Fibroblast of lung (primary cell): ENCODE results near the gene MACROD1. TPM values are rescaled to one million over a fixed set of nuclear protein-coding genes. Genes with fewer than 3 reads are reported as not detected.

ENCODE experiments used
- DNase-seq, 2 donors: peaks; one replicate each; pipeline versions ENCODE4 v3.0.0 to v3.0.0-alpha.2; 2010; ENCODE audit warnings: low read depth in 2 of 2
- H2AFZ ChIP-seq: 2 replicates; pipeline ENCODE4 v1.5.1; 2012; ENCODE audit warnings: low read length, control low read depth, inconsistent platforms
- H3K27ac ChIP-seq: 2 replicates; pipeline ENCODE4 v1.5.1; 2011; ENCODE audit warnings: low read length, control low read depth; ENCODE audit not compliant: insufficient read depth
- H3K27me3 ChIP-seq: 2 replicates; pipeline ENCODE4 v1.5.1; 2011; ENCODE audit warnings: mild to moderate bottlenecking, low read length; ENCODE audit not compliant: control insufficient read depth, insufficient read depth
- H3K36me3 ChIP-seq: 2 replicates; pipeline ENCODE4 v1.5.1; 2011; ENCODE audit warnings: low read length; ENCODE audit not compliant: control insufficient read depth, insufficient read depth
- H3K4me1 ChIP-seq: 2 replicates; pipeline ENCODE4 v1.5.1; 2011; ENCODE audit warnings: low read length; ENCODE audit not compliant: control insufficient read depth, insufficient read depth; ENCODE audit errors: extremely low read depth
- H3K4me2 ChIP-seq: 2 replicates; pipeline ENCODE4 v1.5.1; 2011; ENCODE audit warnings: low read length, control low read depth; ENCODE audit not compliant: insufficient read depth; ENCODE audit errors: extremely low read depth
- H3K4me3 ChIP-seq, 4 experiments: fragments of 200-600 bp in 1 of 4; sonication (generic) in 1 of 4; replicated peaks in 1 of 4; 2 replicates each; pipeline ENCODE4 v1.5.1; 2011 to 2016; ENCODE audit warnings: low read length in 4 of 4, low read depth in 3 of 4, mild to moderate bottlenecking in 3 of 4, control low read depth in 2 of 4, inconsistent platforms in 1 of 4, mixed read lengths in 1 of 4; ENCODE audit not compliant: insufficient read depth in 1 of 4; ENCODE audit errors: control extremely low read depth in 1 of 4
- H3K79me2 ChIP-seq: 2 replicates; pipeline ENCODE4 v1.5.1; 2012; ENCODE audit warnings: mild to moderate bottlenecking, low read length, inconsistent platforms; ENCODE audit not compliant: control insufficient read depth, insufficient read depth
- H3K9ac ChIP-seq: 2 replicates; pipeline ENCODE4 v1.5.1; 2011; ENCODE audit warnings: mild to moderate bottlenecking, low read length, control low read depth; ENCODE audit not compliant: insufficient read depth
- H3K9me3 ChIP-seq: 2 replicates; pipeline ENCODE4 v1.5.1; 2012; ENCODE audit warnings: low read depth, low read length; ENCODE audit not compliant: control insufficient read depth, insufficient read depth
- H4K20me1 ChIP-seq: 2 replicates; pipeline ENCODE4 v1.5.1; 2011; ENCODE audit warnings: low read length; ENCODE audit not compliant: control insufficient read depth, insufficient read depth; ENCODE audit errors: extremely low read depth
- CTCF ChIP-seq, 2 donors: IDR thresholded peaks in 1 of 2; conservative IDR thresholded peaks in 1 of 2; 1 replicate in 1 of 2; 2 replicates in 1 of 2; pipeline ENCODE4 v1.5.1; 2011 to 2012; ENCODE audit warnings: low read length in 2 of 2, control low read depth in 1 of 2, inconsistent platforms in 1 of 2, low read depth in 1 of 2, mild to moderate bottlenecking in 1 of 2
- EZH2 ChIP-seq: IDR thresholded peaks from 2 replicates; pipeline ENCODE4 v1.5.1; 2012; ENCODE audit warnings: low read length, control low read depth, mild to moderate bottlenecking; ENCODE audit errors: missing control alignments
- polyA plus RNA-seq, 2 donors: library from polyadenylated mRNA; depleted of rRNA in 1 of 2; stranded (reverse) in 1 of 2; unstranded in 1 of 2; fragments of >200 nt; gene quantifications; 2 replicates each; pipeline ENCODE4 v1.2.1, GENCODE V29; 2011 to 2012; ENCODE audit warnings: missing spikeins in 1 of 2
- total RNA-seq: library from RNA; depleted of rRNA; stranded (reverse); fragments of >200 nt; gene quantifications from 2 replicates; pipeline ENCODE4 v1.2.1, GENCODE V29; 2014

MACROD1 gene
- total and polyA plus RNA-seq, 2 donors (not counting 1 experiment from before 2014, with no cell fraction given): 8.8 to 24.8 TPM

GRCh38 chr11:64207256-64208085 is 41.6 kb upstream of the MACROD1 start:
- peaks cover 24% of the 10 kb centered on the region for H3K36me3 ChIP-seq
- H3K4me3 ChIP-seq: peak overlapping the region in 1 of 4 experiments; percentile 16
- H3K79me2 ChIP-seq: no peaks in the 10 kb centered on the region
- peak overlapping the region; percentile 44 for H3K4me2 ChIP-seq
- peaks cover 18% of the 10 kb centered on the region for H3K4me1 ChIP-seq
- TF ChIP-seq CTCF (conservative IDR thresholded peaks at IDR 0.05 in 1 of 2, IDR thresholded peaks at IDR 0.05 in 1 of 2; ENCODE audit: low read depth in 1 of 2, low read length in 2 of 2) (no peak), EZH2 (no peak)
- H3K9ac ChIP-seq: peak overlapping the region; percentile 63
- peak overlapping the region; percentile 62 for H2AFZ ChIP-seq
- peak overlapping the region; percentile 89 for H3K27ac ChIP-seq
- H4K20me1 ChIP-seq: no peaks in the 10 kb centered on the region
- peak; percentile 69 to 81 for DNase-seq
- H3K9me3 ChIP-seq: no peaks in the 10 kb centered on the region
- no peaks in the 10 kb centered on the region for H3K27me3 ChIP-seq

- Histone ChIP-seq H3K9me3 (no peaks in the 10 kb centered on the region), H3K4me1 (peaks cover 18% of the 10 kb centered on the region), H3K36me3 (peaks cover 27% of the 10 kb centered on the region), H3K4me3 (no peak within 1 kb of the TSS), H4K20me1 (no peaks in the 10 kb centered on the region), H3K79me2 (no peaks in the 10 kb centered on the region), H3K9ac (peak within 1 kb of the TSS; percentile 63), H3K4me2 (no peak within 1 kb of the TSS), H2AFZ (no peak within 1 kb of the TSS), H3K27ac (peak within 1 kb of the TSS; percentile 89), H3K27me3 (no peaks in the 10 kb centered on the region)
- no peak for DNase-seq
- no peak for TF ChIP-seq CTCF (conservative IDR thresholded peaks at IDR 0.05 in 1 of 2, IDR thresholded peaks at IDR 0.05 in 1 of 2; ENCODE audit: low read depth in 1 of 2, low read length in 2 of 2)
- no peak for TF ChIP-seq EZH2
Measured at GRCh38 chr11:64206457-64207255, 40.7 kb upstream of the MACROD1 start, which contains the start of gene FERMT3. Gene FERMT3, plus strand, starts transcription at chr11:64206721. Its CDS starts 644 bp downstream, at chr11:64207365.

- peak; percentile 93 to 97 for DNase-seq
- Histone ChIP-seq H3K27me3 (no peaks in the 10 kb centered on the region), H3K4me1 (peaks cover 18% of the 10 kb centered on the region), H3K27ac (no peak overlapping the region), H3K79me2 (no peaks in the 10 kb centered on the region), H3K4me2 (no peak overlapping the region), H3K36me3 (peaks cover 31% of the 10 kb centered on the region), H3K9ac (no peak overlapping the region), H3K9me3 (no peaks in the 10 kb centered on the region), H2AFZ (no peak overlapping the region), H4K20me1 (no peaks in the 10 kb centered on the region), H3K4me3 (no peak overlapping the region)
- TF ChIP-seq EZH2 (no peak), CTCF (conservative IDR thresholded peaks at IDR 0.05 in 1 of 2, IDR thresholded peaks at IDR 0.05 in 1 of 2; ENCODE audit: low read depth in 1 of 2, low read length in 2 of 2) (peak; percentile 61 to 68)
Measured at GRCh38 chr11:64204464-64204989, 38.6 kb upstream of the MACROD1 start.
